SK-MEL-5 (cell line): Measurements from ENCODE around the gene ALDOB. TPM values are rescaled to one million over a fixed set of nuclear protein-coding genes. Genes with fewer than 3 reads are reported as not detected.

Experiments
- DNase-seq: peaks from one replicate; pipeline ENCODE4 v3.0.0-alpha.2; 2016; ENCODE audit warnings: low read depth, low spot score
- in situ Hi-C: cut with HindIII; loops from 2 replicates; pipeline ENCODE4 v1.10.0; 2016; ENCODE audit warnings: low sequenced_read_pairs, high pct_unique_total_duplicates, low pct_unique_long_range_greater_than_20kb
- total RNA-seq: library from RNA; depleted of rRNA; stranded (reverse); fragments of >200 nt; shearing (Covaris generic); gene quantifications from 2 replicates; pipeline ENCODE4 v1.2.3, GENCODE V29; 2014

ALDOB gene
- total RNA-seq, 1 experiment from 2014 or later, result not detected

DNA sequence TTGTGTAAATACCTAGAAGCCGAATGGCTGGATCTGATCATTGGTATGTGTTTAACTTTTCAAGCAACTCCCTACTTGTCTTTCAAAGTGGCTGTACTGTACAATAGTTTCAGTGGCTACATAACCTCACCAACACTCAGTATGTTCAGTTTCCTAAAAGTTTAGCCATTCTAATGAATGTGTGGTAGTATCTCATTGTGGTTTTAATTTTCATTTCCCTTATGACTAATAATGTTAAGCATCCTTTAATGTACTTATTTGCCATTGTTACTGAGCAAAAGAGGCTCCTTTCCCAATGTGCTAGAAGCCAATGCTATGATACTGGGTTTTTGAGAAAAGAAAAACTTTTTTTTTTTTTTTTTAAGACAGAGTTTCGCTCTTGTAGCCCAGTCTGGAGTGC lies 27.8 kb upstream of the ALDOB start:
- DNase-seq, result no peak

GRCh38 chr9:101462558-101462957 lies 27.0 kb upstream of the ALDOB start:
- no peak for DNase-seq
- in situ Hi-C loops, result no loop called here

More for the DNA sequence above, 27.8 kb upstream of the ALDOB start:
- in situ Hi-C loops, result no loop called here

DNA sequence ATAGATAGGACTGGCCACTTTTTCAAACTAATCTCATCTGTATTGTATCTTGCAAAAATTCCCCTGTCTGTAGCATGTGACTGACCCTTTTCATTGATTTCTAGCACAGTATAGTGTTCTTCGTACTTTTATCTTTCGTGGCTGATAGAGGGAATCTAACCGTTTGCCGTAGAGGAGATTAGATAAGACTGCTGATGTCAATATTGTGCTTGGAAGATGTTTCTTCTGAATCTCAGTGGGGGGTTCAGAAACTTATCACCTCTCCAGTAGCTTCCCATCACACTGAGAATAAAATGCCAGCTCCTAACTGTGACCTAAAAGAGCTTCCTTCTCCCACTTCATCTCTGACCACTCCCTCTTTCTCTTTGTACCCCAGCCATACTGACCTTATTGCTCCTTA lies 25.4 kb upstream of the ALDOB start:
- in situ Hi-C loops, result no loop called here
- DNase-seq, result no peak

DNA sequence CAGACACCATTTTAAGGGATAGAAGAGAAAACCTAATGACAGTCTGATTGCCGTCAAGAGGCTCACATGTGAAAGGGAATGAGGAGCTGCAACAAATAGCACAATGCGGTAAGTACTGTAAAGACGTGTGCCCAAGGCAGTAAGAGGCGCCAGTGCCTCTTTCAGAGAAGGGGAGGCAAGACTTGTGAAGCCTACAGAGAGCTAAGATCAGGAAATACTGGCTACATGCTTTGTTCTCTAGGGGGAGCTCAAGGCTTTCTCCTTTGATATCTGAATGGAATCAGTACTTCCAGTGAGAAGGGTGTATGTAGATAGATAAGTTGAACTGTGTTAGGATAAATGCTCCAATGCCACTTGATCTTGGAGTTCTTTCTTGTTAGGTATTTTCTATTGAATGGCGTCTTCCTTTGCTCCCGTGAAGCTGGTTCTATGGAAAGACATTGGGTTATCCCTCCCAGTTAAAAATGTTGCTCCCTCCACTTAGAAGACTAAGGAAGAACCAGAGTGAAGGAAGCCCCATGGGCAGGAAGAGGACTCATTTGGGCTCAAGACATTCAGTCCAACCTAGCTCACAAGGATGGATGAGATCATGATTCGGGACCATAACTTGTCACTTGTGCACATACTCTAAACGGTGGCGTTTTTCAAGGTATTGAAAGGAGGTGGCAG lies 23.5 kb upstream of the ALDOB start:
- peak; percentile 94 for DNase-seq
- in situ Hi-C loops, result no loop called here

DNA sequence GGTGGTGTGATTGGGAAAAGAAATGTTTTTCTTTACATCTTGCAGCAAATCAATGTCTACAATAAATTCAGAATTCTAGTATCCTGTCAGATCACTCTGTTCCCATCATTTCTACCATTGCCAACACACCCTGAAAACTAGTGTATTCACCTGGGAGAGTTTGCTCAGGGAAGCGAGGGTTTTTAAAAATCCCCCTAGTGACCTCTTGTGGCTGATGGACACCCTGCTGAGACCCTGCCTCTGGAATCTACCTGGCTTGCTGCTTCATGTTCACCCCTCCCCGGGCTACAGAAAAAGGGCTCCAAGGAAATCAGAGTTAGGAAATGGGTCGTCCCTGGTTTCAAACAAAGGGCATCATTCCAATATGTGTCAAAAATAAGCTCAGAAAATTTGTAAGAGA lies 21.4 kb upstream of the ALDOB start:
- in situ Hi-C loops, result no loop called here
- peak; percentile 5 for DNase-seq

GRCh38 chr9:101455656-101456240 lies 20.2 kb upstream of the ALDOB start:
- DNase-seq, result no peak
- in situ Hi-C loops, result no loop called here

DNA sequence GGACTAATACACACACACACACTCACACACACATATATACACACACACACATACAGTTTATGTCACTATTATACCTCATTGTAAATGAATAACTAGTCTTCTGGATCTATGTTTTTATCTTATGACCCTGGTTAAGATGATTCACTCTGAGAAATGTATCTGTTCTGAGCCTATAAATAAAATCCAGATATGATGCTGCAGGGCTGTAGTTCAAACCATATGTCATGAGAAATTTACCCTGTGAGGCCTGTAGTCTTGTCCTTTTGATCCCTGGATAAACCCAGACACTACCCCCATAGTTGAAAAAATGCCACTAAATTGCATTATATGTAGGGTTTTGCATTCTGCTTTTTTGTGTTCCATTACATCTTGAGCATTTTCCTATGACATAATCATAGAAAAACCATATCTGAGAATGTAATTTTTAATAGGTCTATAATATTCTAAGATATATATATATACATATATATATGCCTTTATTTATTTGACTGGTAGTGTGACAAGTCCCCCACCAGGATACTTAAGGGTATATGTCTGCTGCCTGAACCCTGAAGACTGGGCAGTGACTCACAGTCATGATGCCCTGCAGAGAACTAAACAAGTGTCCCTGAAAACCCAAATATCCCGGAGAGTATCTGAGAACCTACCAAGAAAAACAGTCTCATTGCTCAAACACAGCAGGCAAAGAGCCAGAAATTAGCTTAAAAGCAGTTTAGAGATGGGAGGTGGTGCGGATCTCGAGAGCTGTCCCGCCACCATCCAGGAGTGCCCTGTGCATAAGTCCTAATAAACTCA lies 18.4 kb upstream of the ALDOB start:
- in situ Hi-C loops, result no loop called here

GRCh38 chr9:101451498-101451897 lies 15.9 kb upstream of the ALDOB start:
- no peak for DNase-seq
- in situ Hi-C loops, result no loop called here

More for the DNA sequence above, 18.4 kb upstream of the ALDOB start:
- no peak for DNase-seq

GRCh38 chr9:101450931-101451330 lies 15.4 kb upstream of the ALDOB start:
- in situ Hi-C loops, result no loop called here
- DNase-seq, result no peak

DNA sequence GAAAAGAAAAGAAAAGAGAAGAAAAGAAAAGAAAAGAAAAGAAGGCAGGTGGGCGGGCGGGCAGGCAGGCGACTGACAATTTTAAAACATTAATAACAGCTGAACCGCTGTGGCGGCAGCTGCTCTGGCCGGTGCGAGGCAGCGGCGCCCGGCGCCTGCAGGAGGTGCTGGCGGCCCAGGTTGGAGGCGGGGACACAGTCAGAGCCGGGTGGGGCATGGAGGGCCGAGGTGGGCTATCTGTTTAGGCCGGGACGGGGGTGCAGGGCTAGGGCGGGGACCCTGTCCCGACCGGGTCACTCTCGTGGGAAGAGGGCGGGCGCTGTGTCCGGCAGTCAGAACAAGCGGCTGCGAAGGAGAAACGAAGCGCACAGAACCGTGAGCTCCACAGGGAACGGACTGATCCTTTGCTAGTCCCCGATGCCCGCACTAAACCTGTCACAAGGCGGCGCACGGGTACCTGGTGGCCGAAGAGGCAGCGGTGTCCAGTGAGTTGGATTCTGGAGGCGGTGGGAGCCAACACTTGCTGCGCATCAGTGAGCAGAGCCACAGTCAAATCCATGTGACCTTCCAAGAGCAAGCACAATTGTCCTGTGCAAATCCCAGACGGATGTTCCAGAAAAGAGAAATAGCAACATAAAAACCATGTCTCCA lies 13.6 kb upstream of the ALDOB start:
- in situ Hi-C loops, result no loop called here
- DNase-seq, result peak; percentile 78

GRCh38 chr9:101448680-101449070 lies 13.1 kb upstream of the ALDOB start:
- no peak for DNase-seq
- in situ Hi-C loops, result no loop called here

- in situ Hi-C loops, result no loop called here
- no peak for DNase-seq
These were observed 11.2 kb upstream of the ALDOB start for GRCh38 chr9:101446732-101447131.

DNA sequence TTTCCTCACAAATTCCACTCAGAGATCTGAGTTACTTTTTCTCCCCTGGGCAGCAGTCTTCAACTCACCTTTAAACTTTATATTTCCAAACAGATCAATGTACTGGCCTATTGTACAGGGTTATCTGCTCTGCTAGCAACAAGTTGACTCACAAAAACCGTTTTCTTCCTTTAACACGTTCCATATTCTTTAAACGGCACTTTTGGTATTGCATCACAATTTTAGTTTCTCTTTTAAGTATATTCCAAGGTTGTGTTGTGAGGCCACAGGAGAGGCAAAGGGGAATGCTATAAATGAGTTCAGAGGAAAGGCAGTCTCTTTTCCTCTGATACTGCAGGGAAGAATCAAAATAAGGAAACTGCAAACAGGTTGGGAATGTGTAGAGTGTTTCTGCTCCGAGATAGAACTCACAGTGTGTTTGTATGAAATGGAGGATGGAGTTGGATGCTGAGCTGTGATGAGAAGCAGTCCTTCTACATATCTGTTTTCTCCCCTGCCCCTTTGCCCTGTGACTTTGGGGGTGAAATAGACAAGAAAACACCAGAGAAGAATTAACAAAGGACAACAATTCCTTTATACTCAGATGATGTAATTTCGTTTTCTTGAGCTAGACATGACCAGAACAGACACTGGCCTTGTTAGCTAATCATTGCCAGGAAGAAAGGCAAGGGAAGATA lies 9.9 kb upstream of the ALDOB start:
- DNase-seq, result peak; percentile 68
- in situ Hi-C loops, result no loop called here

- no peak for DNase-seq
- in situ Hi-C loops, result no loop called here
These were observed 7.8 kb upstream of the ALDOB start for GRCh38 chr9:101443364-101443771.

DNA sequence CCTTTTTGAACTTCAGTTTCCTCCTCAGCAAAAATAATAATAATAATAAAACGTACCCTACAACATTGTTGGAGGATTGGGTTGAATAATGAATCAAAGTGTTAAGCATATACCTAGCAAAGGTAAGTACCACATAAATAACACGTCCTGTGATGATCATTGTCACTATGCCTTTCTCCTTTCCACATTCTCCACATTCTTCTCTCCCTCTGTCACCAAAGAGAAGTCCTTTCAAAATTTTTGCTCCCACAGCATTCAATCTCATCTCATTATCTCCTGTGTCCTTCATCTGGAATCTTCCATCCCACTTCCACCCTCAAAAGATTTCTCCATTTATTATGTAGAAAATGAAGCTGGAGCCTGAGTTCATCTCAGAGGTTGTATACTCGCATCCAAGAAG lies 7.2 kb upstream of the ALDOB start:
- in situ Hi-C loops, result no loop called here
- DNase-seq, result no peak

DNA sequence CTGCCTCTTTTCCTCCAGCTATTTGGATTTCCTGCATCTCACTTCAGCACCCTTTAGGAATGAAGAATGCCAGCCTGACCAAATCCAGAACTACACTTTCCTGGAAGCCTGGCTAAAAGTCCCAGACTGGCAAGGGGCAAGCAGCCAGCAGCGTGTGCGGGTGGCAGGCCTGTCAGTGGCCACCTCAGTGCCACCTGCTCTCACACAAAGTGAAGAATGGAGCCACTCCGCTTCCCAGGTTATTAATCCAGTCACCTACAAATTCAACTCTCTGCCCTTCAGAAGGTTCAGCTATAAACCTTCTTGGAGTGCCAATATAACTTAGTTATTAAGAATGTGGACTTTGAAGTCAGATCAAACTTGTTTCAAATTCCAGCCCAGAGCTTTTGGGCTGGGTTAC lies 6.7 kb upstream of the ALDOB start:
- no peak for DNase-seq

GRCh38 chr9:101440714-101441230 lies 5.2 kb upstream of the ALDOB start:
- DNase-seq, result no peak
- in situ Hi-C loops, result no loop called here

More for the DNA sequence above, 6.7 kb upstream of the ALDOB start:
- in situ Hi-C loops, result no loop called here

- in situ Hi-C loops, result no loop called here
- DNase-seq, result no peak
These were observed 2.9 kb upstream of the ALDOB start for GRCh38 chr9:101438523-101438922.
